Measurements from ENCODE around the gene FAM240B. TPM values are rescaled to one million over a fixed set of nuclear protein-coding genes. Genes with fewer than 3 reads are reported as not detected.

Gene FAM240B
- total and polyA plus RNA-seq, 2 experiments from 2014 or later: not detected

DNA sequence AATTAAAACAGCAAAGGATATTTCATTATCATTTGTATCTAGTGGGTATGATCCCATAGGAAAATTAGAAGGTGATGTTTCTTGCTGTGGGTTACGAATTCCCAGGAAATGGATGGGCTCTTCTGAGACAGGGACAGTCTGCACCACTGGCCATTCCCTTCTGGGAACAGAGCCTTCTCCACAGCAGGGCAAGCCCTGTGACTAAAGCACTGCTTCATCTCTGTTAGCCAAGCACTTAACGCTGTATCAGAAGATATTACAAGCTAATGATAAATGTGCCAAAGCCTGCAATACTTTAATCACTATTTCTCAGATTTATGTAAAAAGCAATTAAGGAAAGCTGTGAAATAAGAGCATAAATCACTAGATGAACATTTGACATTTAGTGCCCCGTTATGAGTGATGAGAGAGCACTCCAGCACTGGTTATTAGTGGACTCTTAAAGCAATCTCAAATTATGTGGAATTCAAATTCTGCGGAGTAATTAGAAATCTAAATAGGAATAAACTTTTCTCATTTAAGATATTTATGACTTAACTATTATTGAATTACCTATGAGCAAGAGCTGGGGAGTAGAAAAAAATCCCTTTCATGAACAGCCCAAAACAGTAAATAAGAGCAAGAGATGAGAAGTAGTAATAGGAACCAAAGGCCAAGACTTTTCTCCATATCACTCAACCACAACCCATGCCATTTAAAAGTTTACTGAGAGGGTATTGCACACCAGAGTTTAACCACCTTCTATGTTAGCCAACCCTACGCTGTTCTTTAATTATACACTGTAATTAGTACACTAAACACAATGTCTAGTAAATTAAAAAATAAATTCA is 49.2 kb downstream of the FAM240B start (continued):
- TF ChIP-seq, protein P1, sequence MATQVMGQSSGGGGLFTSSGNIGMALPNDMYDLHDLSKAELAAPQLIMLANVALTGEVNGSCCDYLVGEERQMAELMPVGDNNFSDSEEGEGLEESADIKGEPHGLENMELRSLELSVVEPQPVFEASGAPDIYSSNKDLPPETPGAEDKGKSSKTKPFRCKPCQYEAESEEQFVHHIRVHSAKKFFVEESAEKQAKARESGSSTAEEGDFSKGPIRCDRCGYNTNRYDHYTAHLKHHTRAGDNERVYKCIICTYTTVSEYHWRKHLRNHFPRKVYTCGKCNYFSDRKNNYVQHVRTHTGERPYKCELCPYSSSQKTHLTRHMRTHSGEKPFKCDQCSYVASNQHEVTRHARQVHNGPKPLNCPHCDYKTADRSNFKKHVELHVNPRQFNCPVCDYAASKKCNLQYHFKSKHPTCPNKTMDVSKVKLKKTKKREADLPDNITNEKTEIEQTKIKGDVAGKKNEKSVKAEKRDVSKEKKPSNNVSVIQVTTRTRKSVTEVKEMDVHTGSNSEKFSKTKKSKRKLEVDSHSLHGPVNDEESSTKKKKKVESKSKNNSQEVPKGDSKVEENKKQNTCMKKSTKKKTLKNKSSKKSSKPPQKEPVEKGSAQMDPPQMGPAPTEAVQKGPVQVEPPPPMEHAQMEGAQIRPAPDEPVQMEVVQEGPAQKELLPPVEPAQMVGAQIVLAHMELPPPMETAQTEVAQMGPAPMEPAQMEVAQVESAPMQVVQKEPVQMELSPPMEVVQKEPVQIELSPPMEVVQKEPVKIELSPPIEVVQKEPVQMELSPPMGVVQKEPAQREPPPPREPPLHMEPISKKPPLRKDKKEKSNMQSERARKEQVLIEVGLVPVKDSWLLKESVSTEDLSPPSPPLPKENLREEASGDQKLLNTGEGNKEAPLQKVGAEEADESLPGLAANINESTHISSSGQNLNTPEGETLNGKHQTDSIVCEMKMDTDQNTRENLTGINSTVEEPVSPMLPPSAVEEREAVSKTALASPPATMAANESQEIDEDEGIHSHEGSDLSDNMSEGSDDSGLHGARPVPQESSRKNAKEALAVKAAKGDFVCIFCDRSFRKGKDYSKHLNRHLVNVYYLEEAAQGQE (IDR thresholded peaks at IDR 0.05; ENCODE audit: unreplicated experiment): no peak
- no peak for TF ChIP-seq EZH2phosphoT487 (IDR thresholded peaks at IDR 0.05; ENCODE audit: unreplicated experiment)
- TF ChIP-seq, protein P2, sequence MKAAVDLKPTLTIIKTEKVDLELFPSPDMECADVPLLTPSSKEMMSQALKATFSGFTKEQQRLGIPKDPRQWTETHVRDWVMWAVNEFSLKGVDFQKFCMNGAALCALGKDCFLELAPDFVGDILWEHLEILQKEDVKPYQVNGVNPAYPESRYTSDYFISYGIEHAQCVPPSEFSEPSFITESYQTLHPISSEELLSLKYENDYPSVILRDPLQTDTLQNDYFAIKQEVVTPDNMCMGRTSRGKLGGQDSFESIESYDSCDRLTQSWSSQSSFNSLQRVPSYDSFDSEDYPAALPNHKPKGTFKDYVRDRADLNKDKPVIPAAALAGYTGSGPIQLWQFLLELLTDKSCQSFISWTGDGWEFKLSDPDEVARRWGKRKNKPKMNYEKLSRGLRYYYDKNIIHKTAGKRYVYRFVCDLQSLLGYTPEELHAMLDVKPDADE (IDR thresholded peaks at IDR 0.05): no peak

DNA sequence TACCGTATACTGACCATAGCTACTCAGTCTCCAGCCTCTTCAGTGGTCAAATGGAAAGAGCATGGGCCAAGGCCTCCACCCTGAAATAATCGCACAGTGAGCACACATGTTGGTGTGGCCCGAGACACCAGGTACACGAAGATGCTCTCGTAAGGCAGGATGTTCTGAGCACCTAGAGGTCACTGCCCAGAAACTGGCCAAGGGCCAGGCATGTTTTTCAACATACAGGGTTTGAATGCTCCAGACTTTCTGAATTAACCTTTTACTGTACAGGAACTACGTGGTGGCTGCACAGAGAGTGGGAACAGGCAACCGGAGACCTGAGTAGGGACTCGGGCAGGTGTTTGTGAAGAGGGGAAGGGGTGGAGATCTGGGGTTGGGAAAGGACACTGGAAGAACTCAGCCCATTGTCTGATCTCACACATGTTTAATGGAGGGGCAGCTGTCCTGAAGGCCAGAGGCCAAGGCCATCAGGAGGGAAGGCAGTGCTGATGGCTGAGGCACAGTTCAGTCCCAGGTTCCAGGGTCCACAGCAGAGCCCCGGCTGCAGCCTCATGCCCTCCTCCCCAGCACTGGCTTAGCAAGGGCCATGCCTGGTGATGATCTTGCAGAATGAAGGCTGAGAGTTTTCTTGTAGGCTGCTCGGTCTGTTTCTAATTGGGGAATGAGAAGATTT is 51.0 kb downstream of the FAM240B start:
- H2AFZ ChIP-seq: 0 out of 2 replicates have a peak overlapping the region, but pooled peaks have one; percentile 47
- no peak overlapping the region for H3K4me3 ChIP-seq
- peaks cover 19% of the 10 kb centered on the region for H3K4me1 ChIP-seq (ENCODE audit: insufficient read depth)
- no peaks in the 10 kb centered on the region for H3K27me3 ChIP-seq (ENCODE audit: insufficient read depth)
- no peak overlapping the region for H3K27ac ChIP-seq (ENCODE audit: low read depth)
- DNase-seq (ENCODE audit: low spot score): no peak
- H3K4me3 Mint-ChIP-seq: no peak overlapping the region
- peaks cover 3% of the 10 kb centered on the region; the same call in 1 of the 3 replicates for H3K36me3 Mint-ChIP-seq (ENCODE audit: low read depth)
- H3K4me2 ChIP-seq: no peak overlapping the region
- H3K36me3 ChIP-seq (ENCODE audit: insufficient read depth): no peaks in the 10 kb centered on the region
- H3K27me3 Mint-ChIP-seq (ENCODE audit: insufficient read depth, low read depth, poor library complexity): peaks cover 4% of the 10 kb centered on the region
- no peak for ATAC-seq
- H3K4me1 Mint-ChIP-seq: peaks cover 23% of the 10 kb centered on the region
- H3K9me2 ChIP-seq (ENCODE audit: insufficient read depth): no peaks in the 10 kb centered on the region
- no peaks in the 10 kb centered on the region; the same call in 2 of the 3 replicates for H3K9me3 Mint-ChIP-seq
- H3K79me2 ChIP-seq (replicated peaks; ENCODE audit: insufficient read depth): no peaks in the 10 kb centered on the region
- H3K27ac Mint-ChIP-seq: no peak overlapping the region
- H3F3A ChIP-seq (replicated peaks; ENCODE audit: low read depth): peaks cover 3% of the 10 kb centered on the region; the same call in 1 of the 2 replicates
- no peaks in the 10 kb centered on the region for H4K20me1 ChIP-seq (replicated peaks; ENCODE audit: insufficient read depth)
- TF ChIP-seq, protein P3, sequence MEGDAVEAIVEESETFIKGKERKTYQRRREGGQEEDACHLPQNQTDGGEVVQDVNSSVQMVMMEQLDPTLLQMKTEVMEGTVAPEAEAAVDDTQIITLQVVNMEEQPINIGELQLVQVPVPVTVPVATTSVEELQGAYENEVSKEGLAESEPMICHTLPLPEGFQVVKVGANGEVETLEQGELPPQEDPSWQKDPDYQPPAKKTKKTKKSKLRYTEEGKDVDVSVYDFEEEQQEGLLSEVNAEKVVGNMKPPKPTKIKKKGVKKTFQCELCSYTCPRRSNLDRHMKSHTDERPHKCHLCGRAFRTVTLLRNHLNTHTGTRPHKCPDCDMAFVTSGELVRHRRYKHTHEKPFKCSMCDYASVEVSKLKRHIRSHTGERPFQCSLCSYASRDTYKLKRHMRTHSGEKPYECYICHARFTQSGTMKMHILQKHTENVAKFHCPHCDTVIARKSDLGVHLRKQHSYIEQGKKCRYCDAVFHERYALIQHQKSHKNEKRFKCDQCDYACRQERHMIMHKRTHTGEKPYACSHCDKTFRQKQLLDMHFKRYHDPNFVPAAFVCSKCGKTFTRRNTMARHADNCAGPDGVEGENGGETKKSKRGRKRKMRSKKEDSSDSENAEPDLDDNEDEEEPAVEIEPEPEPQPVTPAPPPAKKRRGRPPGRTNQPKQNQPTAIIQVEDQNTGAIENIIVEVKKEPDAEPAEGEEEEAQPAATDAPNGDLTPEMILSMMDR (conservative IDR thresholded peaks at IDR 0.05; ENCODE audit: low read depth in 2 of 2): no peak
- TF ChIP-seq ZNF331 (CRISPR knock-in tag; IDR thresholded peaks at IDR 0.05; ENCODE audit: low read depth) (no peak), EZH2 (IDR thresholded peaks at IDR 0.05; ENCODE audit: low read depth, unreplicated experiment) (no peak), EZH2phosphoT487 (IDR thresholded peaks at IDR 0.05; ENCODE audit: unreplicated experiment) (no peak)
- TF ChIP-seq, protein P4, sequence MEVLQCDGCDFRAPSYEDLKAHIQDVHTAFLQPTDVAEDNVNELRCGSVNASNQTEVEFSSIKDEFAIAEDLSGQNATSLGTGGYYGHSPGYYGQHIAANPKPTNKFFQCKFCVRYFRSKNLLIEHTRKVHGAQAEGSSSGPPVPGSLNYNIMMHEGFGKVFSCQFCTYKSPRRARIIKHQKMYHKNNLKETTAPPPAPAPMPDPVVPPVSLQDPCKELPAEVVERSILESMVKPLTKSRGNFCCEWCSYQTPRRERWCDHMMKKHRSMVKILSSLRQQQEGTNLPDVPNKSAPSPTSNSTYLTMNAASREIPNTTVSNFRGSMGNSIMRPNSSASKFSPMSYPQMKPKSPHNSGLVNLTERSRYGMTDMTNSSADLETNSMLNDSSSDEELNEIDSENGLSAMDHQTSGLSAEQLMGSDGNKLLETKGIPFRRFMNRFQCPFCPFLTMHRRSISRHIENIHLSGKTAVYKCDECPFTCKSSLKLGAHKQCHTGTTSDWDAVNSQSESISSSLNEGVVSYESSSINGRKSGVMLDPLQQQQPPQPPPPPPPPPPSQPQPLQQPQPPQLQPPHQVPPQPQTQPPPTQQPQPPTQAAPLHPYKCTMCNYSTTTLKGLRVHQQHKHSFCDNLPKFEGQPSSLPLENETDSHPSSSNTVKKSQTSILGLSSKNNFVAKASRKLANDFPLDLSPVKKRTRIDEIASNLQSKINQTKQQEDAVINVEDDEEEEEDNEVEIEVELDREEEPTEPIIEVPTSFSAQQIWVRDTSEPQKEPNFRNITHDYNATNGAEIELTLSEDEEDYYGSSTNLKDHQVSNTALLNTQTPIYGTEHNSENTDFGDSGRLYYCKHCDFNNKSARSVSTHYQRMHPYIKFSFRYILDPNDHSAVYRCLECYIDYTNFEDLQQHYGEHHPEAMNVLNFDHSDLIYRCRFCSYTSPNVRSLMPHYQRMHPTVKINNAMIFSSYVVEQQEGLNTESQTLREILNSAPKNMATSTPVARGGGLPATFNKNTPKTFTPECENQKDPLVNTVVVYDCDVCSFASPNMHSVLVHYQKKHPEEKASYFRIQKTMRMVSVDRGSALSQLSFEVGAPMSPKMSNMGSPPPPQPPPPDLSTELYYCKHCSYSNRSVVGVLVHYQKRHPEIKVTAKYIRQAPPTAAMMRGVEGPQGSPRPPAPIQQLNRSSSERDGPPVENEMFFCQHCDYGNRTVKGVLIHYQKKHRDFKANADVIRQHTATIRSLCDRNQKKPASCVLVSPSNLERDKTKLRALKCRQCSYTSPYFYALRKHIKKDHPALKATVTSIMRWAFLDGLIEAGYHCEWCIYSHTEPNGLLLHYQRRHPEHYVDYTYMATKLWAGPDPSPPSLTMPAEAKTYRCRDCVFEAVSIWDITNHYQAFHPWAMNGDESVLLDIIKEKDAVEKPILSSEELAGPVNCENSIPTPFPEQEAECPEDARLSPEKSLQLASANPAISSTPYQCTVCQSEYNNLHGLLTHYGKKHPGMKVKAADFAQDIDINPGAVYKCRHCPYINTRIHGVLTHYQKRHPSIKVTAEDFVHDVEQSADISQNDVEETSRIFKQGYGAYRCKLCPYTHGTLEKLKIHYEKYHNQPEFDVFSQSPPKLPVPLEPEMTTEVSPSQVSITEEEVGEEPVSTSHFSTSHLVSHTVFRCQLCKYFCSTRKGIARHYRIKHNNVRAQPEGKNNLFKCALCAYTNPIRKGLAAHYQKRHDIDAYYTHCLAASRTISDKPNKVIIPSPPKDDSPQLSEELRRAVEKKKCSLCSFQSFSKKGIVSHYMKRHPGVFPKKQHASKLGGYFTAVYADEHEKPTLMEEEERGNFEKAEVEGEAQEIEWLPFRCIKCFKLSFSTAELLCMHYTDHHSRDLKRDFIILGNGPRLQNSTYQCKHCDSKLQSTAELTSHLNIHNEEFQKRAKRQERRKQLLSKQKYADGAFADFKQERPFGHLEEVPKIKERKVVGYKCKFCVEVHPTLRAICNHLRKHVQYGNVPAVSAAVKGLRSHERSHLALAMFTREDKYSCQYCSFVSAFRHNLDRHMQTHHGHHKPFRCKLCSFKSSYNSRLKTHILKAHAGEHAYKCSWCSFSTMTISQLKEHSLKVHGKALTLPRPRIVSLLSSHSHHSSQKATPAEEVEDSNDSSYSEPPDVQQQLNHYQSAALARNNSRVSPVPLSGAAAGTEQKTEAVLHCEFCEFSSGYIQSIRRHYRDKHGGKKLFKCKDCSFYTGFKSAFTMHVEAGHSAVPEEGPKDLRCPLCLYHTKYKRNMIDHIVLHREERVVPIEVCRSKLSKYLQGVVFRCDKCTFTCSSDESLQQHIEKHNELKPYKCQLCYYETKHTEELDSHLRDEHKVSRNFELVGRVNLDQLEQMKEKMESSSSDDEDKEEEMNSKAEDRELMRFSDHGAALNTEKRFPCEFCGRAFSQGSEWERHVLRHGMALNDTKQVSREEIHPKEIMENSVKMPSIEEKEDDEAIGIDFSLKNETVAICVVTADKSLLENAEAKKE (CRISPR knock-in tag; IDR thresholded peaks at IDR 0.05): no peak

Measured in GM23338 (cell line).